Transverse colon (tissue), 4 donors: ENCODE measurements around the gene SOX18.

Experiments used
- CTCF ChIP-seq, 5 experiments: fragments of 200-600 bp in 3 of 5; fragments of 450-650 bp in 2 of 5; sonication (generic) in 3 of 5; IDR thresholded peaks; 1 replicate in 2 of 5; 2 replicates in 3 of 5; pipeline ENCODE4 v1.5.1; 2016 to 2017; ENCODE audit warnings: antibody characterized with exemption in 5 of 5, inconsistent platforms in 3 of 5, mild to moderate bottlenecking in 2 of 5, moderate library complexity in 1 of 5
- EP300 ChIP-seq: sonication (generic); formaldehyde crosslinking; IDR thresholded peaks from one replicate; pipeline ENCODE4 v1.6.1; 2017; ENCODE audit warnings: antibody characterized with exemption, low read depth
- POLR2A ChIP-seq: fragments of 450-650 bp; IDR thresholded peaks from one replicate; pipeline ENCODE4 v1.6.1; 2016; ENCODE audit warnings: antibody characterized with exemption, mild to moderate bottlenecking, moderate library complexity
- POLR2AphosphoS5 ChIP-seq, 3 donors: sonication (generic); formaldehyde crosslinking; IDR thresholded peaks; one replicate each; pipeline ENCODE4 v1.6.1; 2016; ENCODE audit warnings: antibody characterized with exemption in 3 of 3

GRCh38 chr20:64049878-64050260 is 430 bp upstream of the SOX18 start:
- TF ChIP-seq EP300: no peak
- TF ChIP-seq POLR2A: no peak
- no peak for TF ChIP-seq CTCF (IDR thresholded peaks at IDR 0.05)
- TF ChIP-seq POLR2AphosphoS5 (IDR thresholded peaks at IDR 0.05): no peak
